ENCODE measurements around the gene STRADB. TPM values are rescaled to one million over a fixed set of nuclear protein-coding genes. Genes with fewer than 3 reads are reported as not detected.

Gene STRADB
- total and polyA plus RNA-seq, 3 donors from 2014 or later, result 29.9 to 33.2 (median 30.5) TPM

DNA sequence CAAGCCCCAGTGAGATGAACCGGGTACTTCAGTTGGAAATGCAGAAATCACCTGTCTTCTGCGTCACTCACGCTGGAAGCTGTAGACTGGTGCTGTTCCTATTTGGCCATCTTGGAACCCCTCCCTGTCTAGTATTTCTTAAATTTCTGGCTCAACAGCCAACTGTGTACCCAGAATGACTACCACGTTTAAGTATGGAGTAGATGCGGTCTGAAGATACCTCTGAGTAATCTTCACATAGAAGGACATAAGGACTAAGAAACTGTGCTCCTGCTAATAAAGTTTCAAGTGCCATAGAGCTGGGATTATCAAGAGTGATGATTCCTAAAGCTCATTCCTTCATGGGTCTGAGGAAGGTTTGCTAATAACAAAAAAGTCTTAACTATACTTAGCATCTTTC is 20.7 kb upstream of the STRADB start:
- Histone ChIP-seq H3K9me3 (no peaks in the 10 kb centered on the region), H3K27me3 (no peaks in the 10 kb centered on the region), H3K36me3 (ENCODE audit: low read depth, missing control alignments) (no peaks in the 10 kb centered on the region), H3K4me1 (peaks cover 5% of the 10 kb centered on the region), H3K27ac (no peak overlapping the region), H3K4me3 (no peak overlapping the region)
- DNase-seq, result no peak
- TF ChIP-seq, protein P1, sequence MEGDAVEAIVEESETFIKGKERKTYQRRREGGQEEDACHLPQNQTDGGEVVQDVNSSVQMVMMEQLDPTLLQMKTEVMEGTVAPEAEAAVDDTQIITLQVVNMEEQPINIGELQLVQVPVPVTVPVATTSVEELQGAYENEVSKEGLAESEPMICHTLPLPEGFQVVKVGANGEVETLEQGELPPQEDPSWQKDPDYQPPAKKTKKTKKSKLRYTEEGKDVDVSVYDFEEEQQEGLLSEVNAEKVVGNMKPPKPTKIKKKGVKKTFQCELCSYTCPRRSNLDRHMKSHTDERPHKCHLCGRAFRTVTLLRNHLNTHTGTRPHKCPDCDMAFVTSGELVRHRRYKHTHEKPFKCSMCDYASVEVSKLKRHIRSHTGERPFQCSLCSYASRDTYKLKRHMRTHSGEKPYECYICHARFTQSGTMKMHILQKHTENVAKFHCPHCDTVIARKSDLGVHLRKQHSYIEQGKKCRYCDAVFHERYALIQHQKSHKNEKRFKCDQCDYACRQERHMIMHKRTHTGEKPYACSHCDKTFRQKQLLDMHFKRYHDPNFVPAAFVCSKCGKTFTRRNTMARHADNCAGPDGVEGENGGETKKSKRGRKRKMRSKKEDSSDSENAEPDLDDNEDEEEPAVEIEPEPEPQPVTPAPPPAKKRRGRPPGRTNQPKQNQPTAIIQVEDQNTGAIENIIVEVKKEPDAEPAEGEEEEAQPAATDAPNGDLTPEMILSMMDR (IDR thresholded peaks at IDR 0.05), result no peak
- TF ChIP-seq POLR2A (IDR thresholded peaks at IDR 0.05), result no peak
- intact Hi-C loops (cut with DNase I; ENCODE audit: low total_unique reads), result no loop called here
- 76 to 94% methylated on average over 4 to 5 of the region's 5 CpGs for WGBS, 2 donors

DNA sequence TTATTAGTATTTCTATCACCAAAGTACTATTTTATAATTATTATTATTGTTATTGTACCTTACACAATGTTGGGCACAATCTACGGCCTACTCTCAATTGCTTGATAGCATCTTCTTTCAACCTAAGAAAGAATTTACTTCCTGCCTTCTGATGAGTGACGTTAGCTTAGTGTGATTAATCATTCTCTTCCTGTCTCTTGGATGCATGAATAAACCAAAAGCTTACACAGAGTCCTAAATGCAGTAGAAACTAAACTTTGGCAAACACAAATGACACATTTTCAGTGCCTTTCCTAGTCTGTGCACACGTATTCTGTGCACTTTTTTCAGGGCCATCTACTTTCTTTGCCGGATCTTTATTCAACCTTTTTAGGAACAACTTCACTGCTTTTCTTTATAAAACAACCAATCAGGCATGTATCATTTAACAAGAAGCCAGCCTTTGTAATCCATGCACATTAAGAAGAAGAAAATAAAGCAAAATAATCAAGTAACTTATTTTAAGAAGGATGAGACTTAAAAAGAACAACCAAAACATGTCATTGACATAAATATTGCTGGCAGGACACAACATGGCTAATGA is 19.4 kb upstream of the STRADB start:
- Histone ChIP-seq H3K27ac (peak overlapping the region in 1 of 2 donors; percentile 25), H3K4me1 (peaks cover 5% of the 10 kb centered on the region), H3K27me3 (no peaks in the 10 kb centered on the region), H3K36me3 (ENCODE audit: low read depth, missing control alignments) (no peaks in the 10 kb centered on the region), H3K9me3 (no peaks in the 10 kb centered on the region), H3K4me3 (no peak overlapping the region)
- TF ChIP-seq, protein P1 (IDR thresholded peaks at IDR 0.05), result no peak
- TF ChIP-seq POLR2A (IDR thresholded peaks at IDR 0.05), result no peak
- DNase-seq, result no peak
- 54 to 58% methylated on average over 4 of the region's 4 CpGs for WGBS, 2 donors
- intact Hi-C loops (cut with DNase I; ENCODE audit: low total_unique reads), result no loop called here

DNA sequence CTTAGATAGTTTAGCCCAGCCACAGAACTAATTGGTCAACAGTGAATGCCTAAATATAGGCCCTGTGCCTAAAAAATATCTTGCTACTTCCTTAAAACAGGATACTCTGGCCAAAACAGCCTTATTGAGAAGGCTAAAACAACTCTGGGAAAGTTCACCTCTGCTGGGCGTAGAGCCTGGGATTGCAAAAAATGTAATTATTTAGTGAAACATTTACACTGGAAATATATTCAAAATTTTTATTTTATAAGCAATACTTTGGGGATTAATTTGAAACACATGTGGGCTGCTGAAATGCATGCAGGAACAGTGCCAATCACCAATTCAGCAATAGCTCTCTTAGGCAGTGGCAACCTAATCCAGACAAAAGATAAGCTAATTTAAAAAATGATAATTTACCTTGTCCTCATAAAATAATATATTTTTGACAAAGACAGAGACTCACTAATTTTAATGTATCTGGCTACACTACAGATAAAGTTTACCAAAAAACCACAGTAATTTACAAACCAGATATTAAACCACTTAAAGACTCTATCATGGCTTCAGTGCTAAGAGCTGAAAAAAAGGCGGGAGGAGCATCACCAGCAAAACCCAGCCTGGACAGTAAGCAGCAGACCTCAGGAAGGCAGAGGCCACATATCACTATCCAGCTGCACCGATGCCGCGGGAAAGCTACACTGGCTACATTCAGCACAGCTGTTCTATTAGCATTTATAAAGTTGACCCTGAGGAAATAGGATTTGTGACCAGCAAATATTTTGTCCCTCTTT is 18.7 kb upstream of the STRADB start:
- WGBS, 2 donors, result 45 to 46% methylated on average over 5 of the region's 5 CpGs
- no peak for TF ChIP-seq POLR2A (IDR thresholded peaks at IDR 0.05)
- TF ChIP-seq, protein P1 (IDR thresholded peaks at IDR 0.05), result no peak
- H3K9me3 ChIP-seq, result no peaks in the 10 kb centered on the region
- H3K27me3 ChIP-seq, result no peaks in the 10 kb centered on the region
- no peak overlapping the region for H3K4me3 ChIP-seq
- peaks cover 5% of the 10 kb centered on the region for H3K4me1 ChIP-seq
- no peaks in the 10 kb centered on the region for H3K36me3 ChIP-seq (ENCODE audit: low read depth, missing control alignments)
- intact Hi-C loops (cut with DNase I; ENCODE audit: low total_unique reads), result no loop called here
- DNase-seq, result peak; percentile 26
- H3K27ac ChIP-seq, result peak overlapping the region in 1 of 2 donors; percentile 25

DNA sequence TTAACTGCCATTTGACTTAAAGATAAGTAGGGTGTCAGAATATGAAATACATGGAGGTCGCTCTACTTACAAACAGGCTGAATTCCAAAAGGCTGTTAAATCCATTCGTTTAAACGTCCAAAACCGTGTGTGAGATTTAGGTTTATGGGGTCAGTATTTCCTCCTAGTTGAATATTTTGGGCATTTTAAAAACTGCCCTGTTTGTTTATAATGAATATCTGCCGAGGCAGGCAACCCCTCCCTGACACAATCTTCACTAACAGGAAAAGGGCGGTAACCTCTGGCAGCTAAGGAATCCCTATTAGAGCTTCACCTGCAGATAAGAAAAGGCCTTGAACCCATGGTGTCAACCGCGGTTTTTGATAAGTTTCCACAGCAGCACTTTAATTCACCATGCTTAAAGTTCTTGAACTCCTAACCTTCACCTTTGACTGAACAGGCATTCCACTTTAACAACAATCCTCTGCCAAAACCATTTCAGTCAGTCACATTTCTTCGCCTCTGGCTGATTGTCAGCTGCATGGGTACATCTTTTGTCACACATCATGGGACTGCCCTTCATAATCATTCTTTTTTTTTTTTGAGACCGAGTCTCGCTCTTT is 18.0 kb upstream of the STRADB start:
- intact Hi-C loops (cut with DNase I; ENCODE audit: low total_unique reads), result no loop called here
- no peaks in the 10 kb centered on the region for H3K9me3 ChIP-seq
- no peak overlapping the region for H3K27ac ChIP-seq
- DNase-seq, result no peak
- no peaks in the 10 kb centered on the region for H3K27me3 ChIP-seq
- 47 to 60% methylated on average over 11 of the region's 11 CpGs for WGBS, 2 donors
- TF ChIP-seq POLR2A (IDR thresholded peaks at IDR 0.05), result no peak
- TF ChIP-seq, protein P1 (IDR thresholded peaks at IDR 0.05), result no peak
- no peaks in the 10 kb centered on the region for H3K36me3 ChIP-seq (ENCODE audit: low read depth, missing control alignments)
- peaks cover 5% of the 10 kb centered on the region for H3K4me1 ChIP-seq
- H3K4me3 ChIP-seq, result no peak overlapping the region
